T-helper 17 cell (primary cell): ENCODE results near the gene SPATA3. TPM values are rescaled to one million over a fixed set of nuclear protein-coding genes. Genes with fewer than 3 reads are reported as not detected.

Source experiments
- ATAC-seq: fragments of 150-1000 bp; cut with Tn5 transposase; 2 replicates; pipeline ENCODE4 v1.10.0; 2021; ENCODE audit warnings: mild to moderate bottlenecking, moderate library complexity
- DNase-seq, 3 donors: peaks; one replicate each; pipeline versions ENCODE4 v3.0.0 to v3.0.0-alpha.2; 2020 to 2021
- H3K9me3 ChIP-seq: one replicate; pipeline ENCODE4 v1.7.0; 2013; ENCODE audit warnings: low read length, mild to moderate bottlenecking; ENCODE audit not compliant: control insufficient read depth, poor library complexity, severe bottlenecking
- H3K27ac Mint-ChIP-seq: one replicate; pipeline ENCODE4 v1.8.0; 2022; ENCODE audit warnings: mild to moderate bottlenecking, moderate library complexity, mixed read lengths
- H3K27me3 Mint-ChIP-seq: one replicate; pipeline ENCODE4 v1.8.0; 2022; ENCODE audit warnings: mixed read lengths
- H3K36me3 Mint-ChIP-seq: one replicate; pipeline ENCODE4 v1.8.0; 2022; ENCODE audit warnings: low read depth, mixed read lengths
- H3K4me1 Mint-ChIP-seq: one replicate; pipeline ENCODE4 v1.8.0; 2022; ENCODE audit warnings: mild to moderate bottlenecking, mixed read lengths
- H3K4me3 Mint-ChIP-seq: one replicate; pipeline ENCODE4 v1.8.0; 2022; ENCODE audit warnings: mild to moderate bottlenecking, moderate library complexity, mixed read lengths
- total RNA-seq, 4 donors: library from RNA in 2 of 4; stranded (reverse) in 2 of 4; gene quantifications; one replicate each; pipeline ENCODE4 v1.2.3 and lab custom pipeline; 2022 to 2026

Gene SPATA3
- total RNA-seq, 2 donors from 2014 or later = not detected

- DNase-seq (no peak), ATAC-seq (no peak)
- no peaks in the 10 kb centered on the region for H3K9me3 ChIP-seq
- Mint-ChIP-seq H3K27ac (no peak overlapping the region), H3K4me1 (no peaks in the 10 kb centered on the region), H3K27me3 (peaks cover 39% of the 10 kb centered on the region), H3K36me3 (peaks cover 5% of the 10 kb centered on the region), H3K4me3 (no peak overlapping the region)
Observed at GRCh38 chr2:231043796-231044195, 47.9 kb downstream of the SPATA3 start.

GRCh38 chr2:231046916-231047273 is 51.0 kb downstream of the SPATA3 start:
- no peak overlapping the region for H3K27ac Mint-ChIP-seq
- no peak for ATAC-seq
- no peaks in the 10 kb centered on the region for H3K36me3 Mint-ChIP-seq
- peaks cover 11% of the 10 kb centered on the region for H3K27me3 Mint-ChIP-seq
- H3K4me1 Mint-ChIP-seq = no peaks in the 10 kb centered on the region
- DNase-seq = no peak
- H3K9me3 ChIP-seq = no peaks in the 10 kb centered on the region
- no peak overlapping the region for H3K4me3 Mint-ChIP-seq

DNA sequence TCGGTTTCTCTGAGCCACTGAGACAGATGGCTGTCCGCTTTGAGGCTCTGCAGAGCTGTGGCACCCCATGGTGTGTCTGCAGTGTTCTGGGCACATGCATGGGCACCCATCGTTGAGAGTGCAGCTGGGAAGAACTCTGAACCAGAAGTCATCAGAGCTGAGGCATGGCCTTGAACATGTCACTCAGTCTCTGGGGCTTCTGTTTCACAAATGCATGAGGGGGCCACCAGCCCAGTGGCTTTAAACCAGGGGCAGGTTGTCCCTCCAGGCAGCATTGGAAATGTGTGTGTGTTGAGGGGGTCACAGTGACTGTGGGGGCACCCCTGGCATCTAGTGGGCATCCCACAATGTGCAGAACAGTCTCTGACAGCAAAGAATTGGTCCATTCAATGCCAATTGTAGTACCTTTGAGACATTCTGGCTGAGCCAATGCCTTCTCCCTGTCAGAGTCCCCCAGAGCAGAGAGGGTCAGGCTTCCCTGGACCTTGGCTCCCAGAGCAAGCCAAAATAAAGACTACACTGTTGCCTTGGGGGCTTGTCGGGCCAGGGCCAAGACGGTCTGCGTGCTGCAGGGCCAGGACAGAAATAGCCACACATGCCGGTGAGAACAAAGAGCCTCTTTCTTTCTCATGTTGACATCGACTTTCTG is 51.5 kb downstream of the SPATA3 start:
- Mint-ChIP-seq H3K27ac (no peak overlapping the region), H3K36me3 (no peaks in the 10 kb centered on the region), H3K27me3 (peaks cover 7% of the 10 kb centered on the region), H3K4me3 (no peak overlapping the region), H3K4me1 (peaks cover 1% of the 10 kb centered on the region)
- ATAC-seq = no peak
- no peaks in the 10 kb centered on the region for H3K9me3 ChIP-seq
- DNase-seq = no peak

DNA sequence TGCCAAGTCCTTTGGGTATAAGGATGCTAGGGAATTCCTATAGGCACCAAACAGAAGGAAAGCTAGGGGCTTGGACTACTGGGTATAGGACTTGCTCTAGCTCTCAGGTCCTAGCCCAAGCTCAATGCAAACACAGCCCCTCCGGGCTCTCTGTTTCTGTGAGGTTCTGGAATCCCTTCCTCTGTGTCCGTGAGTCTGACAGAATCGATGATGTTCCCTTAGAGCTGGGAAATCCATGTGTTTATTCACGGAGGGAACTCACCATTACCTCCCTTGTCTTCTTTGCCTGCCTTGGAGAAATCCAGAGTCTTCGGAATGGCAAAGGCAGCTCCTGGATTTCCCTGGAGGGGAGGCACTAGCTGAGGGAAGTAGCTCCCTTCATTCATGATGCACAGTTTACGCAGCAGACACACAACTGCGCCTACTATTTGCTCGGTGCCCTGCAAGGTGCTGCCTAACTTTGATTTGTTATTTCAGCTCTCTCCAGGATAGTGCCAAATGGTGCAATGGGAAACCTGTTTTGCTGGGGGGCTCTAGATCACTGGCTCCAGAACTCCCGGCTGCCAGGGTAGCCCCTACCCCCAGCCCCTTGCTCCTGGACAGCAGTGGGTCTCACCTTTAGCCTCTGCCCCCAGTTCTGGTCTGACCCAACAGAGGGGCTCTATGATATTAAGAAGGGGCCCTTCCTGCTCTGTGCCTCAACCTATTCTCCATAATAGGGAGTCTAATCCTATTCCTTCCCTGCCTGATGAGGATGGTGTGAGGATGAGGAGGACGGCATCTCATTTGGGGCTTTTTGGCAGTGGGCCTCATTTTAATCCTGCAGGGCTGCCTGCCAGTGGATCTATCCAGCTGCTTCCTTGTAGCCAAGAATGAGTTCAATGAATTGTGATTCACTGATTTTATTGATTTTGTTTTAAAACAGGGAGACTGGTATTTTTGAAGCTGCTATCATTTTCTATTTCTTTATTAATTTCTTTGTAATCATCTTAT is 52.3 kb downstream of the SPATA3 start:
- Mint-ChIP-seq H3K4me1 (peaks cover 9% of the 10 kb centered on the region), H3K36me3 (no peaks in the 10 kb centered on the region), H3K27ac (no peak overlapping the region), H3K27me3 (peaks cover 8% of the 10 kb centered on the region), H3K4me3 (no peak overlapping the region)
- H3K9me3 ChIP-seq = no peaks in the 10 kb centered on the region
- DNase-seq (no peak), ATAC-seq (no peak)

DNA sequence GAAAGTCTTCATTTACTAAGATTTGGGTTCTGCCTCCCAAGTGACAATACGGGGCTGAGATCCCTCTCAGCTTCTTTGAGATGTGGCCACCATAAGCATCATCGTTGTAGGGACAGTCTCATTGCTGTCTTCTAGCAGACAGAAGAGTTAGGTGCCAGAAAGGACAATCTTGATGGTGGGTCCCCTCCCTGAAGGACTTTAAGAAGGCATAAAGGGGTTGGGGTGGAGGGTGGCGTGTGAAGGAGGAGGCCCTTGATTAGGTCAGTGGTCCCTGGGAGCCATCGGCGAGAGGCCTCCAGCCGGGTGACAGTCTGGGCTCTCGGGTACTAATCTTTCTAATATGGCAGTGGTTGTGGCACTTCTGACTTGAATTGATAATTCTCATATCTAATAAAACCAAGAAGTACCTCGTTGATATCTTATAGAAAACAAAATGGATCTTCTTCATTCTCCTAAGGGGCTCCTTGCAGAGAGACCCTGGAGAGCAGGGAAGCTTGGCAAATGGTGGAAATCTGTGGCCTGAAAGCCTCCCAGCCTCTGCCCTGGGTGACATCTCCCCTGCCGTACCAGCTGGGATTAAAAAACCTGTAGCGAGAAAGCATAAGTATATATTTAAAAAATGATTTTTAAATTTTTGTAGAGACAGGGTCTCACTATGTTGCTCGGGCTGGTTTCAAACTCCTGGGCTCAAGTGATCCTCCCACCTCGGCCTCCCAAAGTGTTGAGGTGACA is 53.5 kb downstream of the SPATA3 start:
- ATAC-seq = no peak
- Mint-ChIP-seq H3K4me1 (peaks cover 19% of the 10 kb centered on the region), H3K36me3 (peaks cover 3% of the 10 kb centered on the region), H3K4me3 (no peak overlapping the region), H3K27me3 (peaks cover 19% of the 10 kb centered on the region), H3K27ac (no peak overlapping the region)
- H3K9me3 ChIP-seq = no peaks in the 10 kb centered on the region
- no peak for DNase-seq

GRCh38 chr2:231050018-231050901 is 54.3 kb downstream of the SPATA3 start:
- Mint-ChIP-seq H3K4me1 (peaks cover 19% of the 10 kb centered on the region), H3K27ac (no peak overlapping the region), H3K27me3 (peaks cover 19% of the 10 kb centered on the region), H3K4me3 (no peak overlapping the region), H3K36me3 (peaks cover 3% of the 10 kb centered on the region)
- ATAC-seq (no peak), DNase-seq (no peak)
- no peaks in the 10 kb centered on the region for H3K9me3 ChIP-seq

GRCh38 chr2:231051116-231051515 is 55.2 kb downstream of the SPATA3 start:
- peaks cover 3% of the 10 kb centered on the region for H3K36me3 Mint-ChIP-seq
- no peak for DNase-seq
- peaks cover 19% of the 10 kb centered on the region for H3K27me3 Mint-ChIP-seq
- H3K4me1 Mint-ChIP-seq = peaks cover 19% of the 10 kb centered on the region
- ATAC-seq = no peak
- no peaks in the 10 kb centered on the region for H3K9me3 ChIP-seq
- H3K27ac Mint-ChIP-seq = no peak overlapping the region
- H3K4me3 Mint-ChIP-seq = no peak overlapping the region

DNA sequence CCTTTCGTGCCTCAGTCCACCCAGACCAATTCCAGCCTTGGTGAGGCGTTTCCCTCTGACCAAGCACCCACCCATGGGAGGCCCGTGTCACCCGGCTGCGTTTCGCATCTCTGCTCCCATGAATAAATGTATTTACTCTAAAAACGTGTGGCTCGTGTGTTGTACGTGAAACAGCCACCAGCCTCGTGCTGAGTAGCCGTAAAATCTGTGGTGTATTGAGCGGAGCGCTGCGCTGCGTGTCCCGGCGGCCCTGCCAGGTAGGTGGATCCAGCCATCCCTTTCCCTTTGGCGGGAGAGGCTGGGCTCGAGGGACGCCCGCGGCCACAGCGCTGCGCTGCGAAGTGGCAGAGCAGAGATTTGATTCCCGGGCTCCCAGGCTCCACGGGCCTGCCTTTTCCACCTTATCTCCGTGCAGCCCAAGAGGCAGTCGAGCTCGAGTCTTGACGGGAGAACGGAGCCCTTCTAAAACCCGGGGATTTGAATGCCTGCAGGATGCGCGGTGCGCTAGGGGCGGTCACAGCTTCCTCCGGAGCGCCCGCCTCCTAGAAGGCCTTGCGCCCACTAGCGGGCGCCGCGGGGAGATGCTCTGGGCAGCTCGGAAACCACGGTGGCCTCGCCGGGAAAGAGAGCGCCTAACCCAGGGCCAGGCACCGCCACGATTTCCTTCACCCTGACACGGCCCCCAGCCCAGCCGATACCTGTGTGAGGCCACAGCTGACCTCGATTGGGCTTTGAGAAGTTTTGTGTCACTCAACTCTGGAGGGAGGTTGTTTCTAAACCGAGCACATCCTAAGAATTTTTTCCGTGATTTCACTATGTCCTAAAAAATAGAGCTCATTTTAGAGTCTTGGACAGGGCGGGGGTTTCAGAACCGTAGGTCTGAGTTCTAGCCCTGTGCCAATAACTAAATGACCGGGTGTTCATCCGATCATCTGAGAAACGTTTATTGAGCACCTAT is 56.9 kb downstream of the SPATA3 start:
- H3K9me3 ChIP-seq = no peaks in the 10 kb centered on the region
- peak; percentile 72 for ATAC-seq
- H3K27ac Mint-ChIP-seq = peak overlapping the region; percentile 79
- peak; percentile 70 to 78 (median 73) for DNase-seq
- H3K4me3 Mint-ChIP-seq = peak overlapping the region; percentile 91
- H3K27me3 Mint-ChIP-seq = peaks cover 12% of the 10 kb centered on the region
- peaks cover 5% of the 10 kb centered on the region for H3K36me3 Mint-ChIP-seq
- peaks cover 22% of the 10 kb centered on the region for H3K4me1 Mint-ChIP-seq

DNA sequence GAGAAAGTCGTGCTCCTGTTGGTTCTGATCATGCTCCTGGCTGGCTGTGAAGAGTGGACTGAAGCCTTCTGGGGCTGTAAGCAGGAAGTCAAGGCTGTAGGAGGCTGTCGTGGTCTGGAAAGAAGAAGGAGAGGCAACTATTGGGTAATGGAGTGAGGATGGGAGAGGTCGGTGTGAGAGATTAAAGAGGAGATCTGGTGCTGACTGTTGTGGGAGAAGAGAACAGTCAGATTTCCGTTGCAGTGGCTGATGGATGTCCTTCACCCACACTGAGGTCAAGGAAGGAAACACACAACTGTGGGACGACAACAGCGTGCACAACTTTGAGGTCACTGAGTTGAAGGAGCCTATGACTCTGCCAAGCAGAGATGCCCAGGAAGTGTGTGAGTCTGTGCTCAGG is 57.9 kb downstream of the SPATA3 start:
- Mint-ChIP-seq H3K4me1 (peaks cover 33% of the 10 kb centered on the region), H3K36me3 (peaks cover 7% of the 10 kb centered on the region), H3K4me3 (no peak overlapping the region), H3K27ac (no peak overlapping the region), H3K27me3 (peaks cover 12% of the 10 kb centered on the region)
- DNase-seq (no peak), ATAC-seq (no peak)
- H3K9me3 ChIP-seq = no peaks in the 10 kb centered on the region

- no peaks in the 10 kb centered on the region for H3K9me3 ChIP-seq
- DNase-seq (peak; percentile 85 to 91 (median 88)), ATAC-seq (peak; percentile 87)
- Mint-ChIP-seq H3K4me1 (peaks cover 47% of the 10 kb centered on the region), H3K36me3 (peaks cover 7% of the 10 kb centered on the region), H3K4me3 (peak within 1 kb of the TSS; percentile 96), H3K27ac (peak within 1 kb of the TSS; percentile 97), H3K27me3 (peaks cover 12% of the 10 kb centered on the region)
Observed at GRCh38 chr2:231056453-231057416, 60.8 kb downstream of the SPATA3 start, which contains the start of gene PSMD1. PSMD1 (plus strand) TSS chr2:231056867; CDS start chr2:231057026, 159 bp downstream.

- H3K27me3 Mint-ChIP-seq = peaks cover 12% of the 10 kb centered on the region
- H3K4me3 Mint-ChIP-seq = peak overlapping the region; percentile 96
- no peaks in the 10 kb centered on the region for H3K9me3 ChIP-seq
- H3K4me1 Mint-ChIP-seq = peaks cover 44% of the 10 kb centered on the region
- ATAC-seq (no peak), DNase-seq (no peak)
- peak overlapping the region; percentile 97 for H3K27ac Mint-ChIP-seq
- peaks cover 7% of the 10 kb centered on the region for H3K36me3 Mint-ChIP-seq
Observed at GRCh38 chr2:231057590-231057989, 61.7 kb downstream of the SPATA3 start.
